HG03045 (cell line): ENCODE data around the gene SYNGR1.

Source experiments
- ATAC-seq: cut with Tn5 transposase; IDR thresholded peaks from one replicate; pipeline ENCODE4 v1.9.1; 2021; ENCODE audit warnings: mild to moderate bottlenecking, moderate library complexity; ENCODE audit not compliant: unreplicated experiment

The SYNGR1 gene

GRCh38 chr22:39349967-39350726 lies at the start of gene SYNGR1:
SYNGR1 (plus strand) TSS chr22:39349991; CDS start chr22:39350011, 20 bp downstream.
- ATAC-seq, result no peak

GRCh38 chr22:39300186-39300830 lies 49.5 kb upstream of the SYNGR1 start:
- no peak for ATAC-seq

- no peak for ATAC-seq
Measured at GRCh38 chr22:39301108-39301507, 48.7 kb upstream of the SYNGR1 start.

- no peak for ATAC-seq
Measured at GRCh38 chr22:39301926-39302325, 47.9 kb upstream of the SYNGR1 start.

GRCh38 chr22:39302431-39302960 lies 47.3 kb upstream of the SYNGR1 start:
- ATAC-seq, result no peak

GRCh38 chr22:39303358-39303757 lies 46.4 kb upstream of the SYNGR1 start:
- ATAC-seq, result no peak

- no peak for ATAC-seq
Measured at GRCh38 chr22:39303892-39304671, 45.7 kb upstream of the SYNGR1 start.

- no peak for ATAC-seq
Measured at GRCh38 chr22:39306456-39307361, 43.1 kb upstream of the SYNGR1 start.

- ATAC-seq, result no peak
Measured at GRCh38 chr22:39308614-39309363, 41.0 kb upstream of the SYNGR1 start.

- ATAC-seq, result no peak
Measured at GRCh38 chr22:39309364-39309861, 40.4 kb upstream of the SYNGR1 start.

- ATAC-seq, result no peak
Measured at GRCh38 chr22:39309881-39310714, 39.7 kb upstream of the SYNGR1 start.

- ATAC-seq, result no peak
Measured at GRCh38 chr22:39311592-39312400, 38.0 kb upstream of the SYNGR1 start.

- no peak for ATAC-seq
Measured at GRCh38 chr22:39312410-39312809, 37.4 kb upstream of the SYNGR1 start.

- no peak for ATAC-seq
Measured at GRCh38 chr22:39313258-39314001, 36.4 kb upstream of the SYNGR1 start.

- no peak for ATAC-seq
Measured at GRCh38 chr22:39314251-39314971, 35.4 kb upstream of the SYNGR1 start.

GRCh38 chr22:39315389-39315788 lies 34.4 kb upstream of the SYNGR1 start:
- no peak for ATAC-seq
